Endothelial cell of umbilical vein (primary cell): ENCODE data around the gene NAA16. TPM values are rescaled to one million over a fixed set of nuclear protein-coding genes. Genes with fewer than 3 reads are reported as not detected.

Experiments
- BruUV-seq: library from RNA; stranded (reverse); fragments of 400-500 nt; replicated peaks from 2 replicates; lab custom pipeline; 2021; lab: Mats Ljungman, UMichigan
- CTCF ChIA-PET: fragments of 300-600, 350-600 bp; sonication (Branson Sonifier 250); formaldehyde crosslinking; loops from one replicate; lab custom pipeline; 2021; ENCODE audit warnings: antibody characterized with exemption, inconsistent platforms; lab: Charles Lee
- POLR2A ChIA-PET: fragments of 300-600, 350-600 bp; sonication (Branson Sonifier 250); formaldehyde crosslinking; loops from one replicate; lab custom pipeline; 2021; ENCODE audit warnings: antibody characterized with exemption, inconsistent platforms; lab: Charles Lee
- DNase-seq: peaks from one replicate; pipeline ENCODE4 v3.0.0-alpha.2; 2011; ENCODE audit warnings: low read depth, low spot score
- FAIRE-seq: peaks from 2 replicates; lab custom pipeline; 2011; peaks lifted over from hg19 to GRCh38; lab: Jason Lieb, UNC
- H2AFZ ChIP-seq: 2 replicates; pipeline ENCODE4 v1.6.0; 2012; ENCODE audit warnings: low read depth, low read length, control low read depth, inconsistent platforms
- H3K27ac ChIP-seq: 2 replicates; pipeline ENCODE4 v1.5.1; 2011; ENCODE audit warnings: low read depth, mild to moderate bottlenecking, control low read depth, low read length, moderate library complexity; ENCODE audit not compliant: insufficient read depth
- H3K27me3 ChIP-seq, 2 experiments: 2 replicates each; pipeline versions ENCODE4 v1.6.0 to v1.6.1; 2011; ENCODE audit warnings: low read length in 2 of 2, mixed read lengths in 1 of 2; ENCODE audit not compliant: control insufficient read depth in 2 of 2, insufficient read depth in 2 of 2
- H3K36me3 ChIP-seq, 2 experiments: 2 replicates in 1 of 2; 3 replicates in 1 of 2; pipeline ENCODE4 v1.5.1; 2011; ENCODE audit warnings: low read length in 2 of 2, mild to moderate bottlenecking in 1 of 2, moderate library complexity in 1 of 2; ENCODE audit not compliant: control insufficient read depth in 2 of 2, insufficient read depth in 2 of 2; ENCODE audit errors: extremely low read depth in 1 of 2
- H3K4me1 ChIP-seq: 3 replicates; pipeline ENCODE4 v1.5.1; 2011; ENCODE audit warnings: mild to moderate bottlenecking, low read length; ENCODE audit not compliant: control insufficient read depth, insufficient read depth; ENCODE audit errors: extremely low read depth
- H3K4me2 ChIP-seq: 2 replicates; pipeline ENCODE4 v1.6.1; 2011; ENCODE audit warnings: low read length, control low read depth, mixed read lengths; ENCODE audit not compliant: insufficient read depth
- H3K4me3 ChIP-seq, 3 experiments: fragments of 200-600 bp in 1 of 3; sonication (generic), shearing (Covaris generic) in 1 of 3; replicated peaks in 1 of 3; 2 replicates each; pipeline ENCODE4 v1.5.1; 2011 to 2016; ENCODE audit warnings: control low read depth in 3 of 3, low read length in 3 of 3, mild to moderate bottlenecking in 2 of 3, inconsistent platforms in 1 of 3, low read depth in 1 of 3, moderate library complexity in 1 of 3; ENCODE audit not compliant: insufficient read depth in 1 of 3
- H3K79me2 ChIP-seq: 2 replicates; pipeline ENCODE4 v1.6.0; 2012; ENCODE audit warnings: low read length, inconsistent platforms; ENCODE audit not compliant: control insufficient read depth, insufficient read depth
- H3K9ac ChIP-seq: replicated peaks from 2 replicates; pipeline ENCODE3; 2011; ENCODE audit warnings: low read length, control low read depth; ENCODE audit not compliant: insufficient read depth; ENCODE audit errors: extremely low read depth
- H3K9me1 ChIP-seq: replicated peaks from 3 replicates; pipeline ENCODE4 v1.6.0; 2011; ENCODE audit warnings: mild to moderate bottlenecking, low read length; ENCODE audit not compliant: control insufficient read depth, insufficient read depth; ENCODE audit errors: extremely low read depth
- H3K9me3 ChIP-seq: replicated peaks from 2 replicates; pipeline ENCODE4 v1.5.1; 2012; ENCODE audit warnings: low read length, inconsistent platforms; ENCODE audit not compliant: control insufficient read depth, insufficient read depth
- H4K20me1 ChIP-seq: replicated peaks from 2 replicates; pipeline ENCODE3; 2011; ENCODE audit warnings: mild to moderate bottlenecking, low read length; ENCODE audit not compliant: control insufficient read depth, insufficient read depth; ENCODE audit errors: extremely low read depth
- CTCF ChIP-seq, 2 donors: IDR thresholded peaks; 1 replicate in 1 of 2; 2 replicates in 1 of 2; pipeline ENCODE4 v1.5.1; 2011; ENCODE audit warnings: low read length in 2 of 2, mild to moderate bottlenecking in 2 of 2, moderate library complexity in 2 of 2, control low read depth in 1 of 2, inconsistent platforms in 1 of 2, low read depth in 1 of 2; ENCODE audit not compliant: insufficient read depth in 1 of 2; ENCODE audit errors: extremely low read depth in 1 of 2
- EZH2 ChIP-seq: IDR thresholded peaks from 2 replicates; pipeline ENCODE4 v1.6.1; 2012; ENCODE audit warnings: borderline replicate concordance, low read depth, mild to moderate bottlenecking, moderate library complexity, low read length, inconsistent platforms; ENCODE audit not compliant: severe bottlenecking
- FOS ChIP-seq: IDR thresholded peaks from 2 replicates; pipeline ENCODE4 v1.6.1; 2011; ENCODE audit warnings: mild to moderate bottlenecking, low read length, moderate library complexity, borderline replicate concordance; ENCODE audit not compliant: insufficient read depth
- GATA2 ChIP-seq: IDR thresholded peaks from 2 replicates; pipeline ENCODE4 v1.7.0; 2011; ENCODE audit warnings: low read depth, mild to moderate bottlenecking, moderate library complexity, mixed read lengths, low read length; ENCODE audit not compliant: insufficient read length, insufficient read depth
- JUN ChIP-seq: IDR thresholded peaks from 2 replicates; pipeline ENCODE4 v1.6.1; 2011; ENCODE audit warnings: borderline replicate concordance, low read depth; ENCODE audit not compliant: insufficient read length, insufficient read depth
- MAX ChIP-seq: IDR thresholded peaks from 2 replicates; pipeline ENCODE4 v1.6.1; 2011; ENCODE audit not compliant: insufficient read depth, insufficient read length
- MYC ChIP-seq: IDR thresholded peaks from one replicate; pipeline ENCODE4 v1.6.1; 2011; ENCODE audit warnings: mild to moderate bottlenecking, low read depth, low read length
- POLR2A ChIP-seq: IDR thresholded peaks from 2 replicates; pipeline ENCODE4 v1.6.1; 2012; ENCODE audit warnings: low read depth, mild to moderate bottlenecking, control low read depth, low read length
- POLR2AphosphoS5 ChIP-seq: IDR thresholded peaks from 2 replicates; pipeline ENCODE4 v1.6.1; 2012; ENCODE audit warnings: low read depth, mild to moderate bottlenecking, control low read depth, low read length, moderate library complexity; ENCODE audit not compliant: insufficient read depth
- dilution Hi-C: fragments of 300-500 bp; cut with MboI; formaldehyde crosslinking; loops from one replicate; pipeline ENCODE4 v1.15.0; 2019; ENCODE audit warnings: low sequenced_read_pairs; ENCODE audit not compliant: extremely low pct_ligation_motif_present
- intact Hi-C: fragments of 100-400 bp; cut with micrococcal nuclease; formaldehyde crosslinking; loops from one replicate; pipeline ENCODE4 v1.10.0; 2022
- polyA plus RNA-seq, 4 experiments: library from polyadenylated mRNA; depleted of rRNA in 3 of 4; stranded (reverse) in 3 of 4; unstranded in 1 of 4; fragments of >200 nt; gene quantifications; 2 replicates each; pipeline versions ENCODE4 v1.2.1 to v1.2.3, GENCODE V29; 2011 to 2012; ENCODE audit warnings: missing spikeins in 1 of 4
- total RNA-seq: library from RNA; stranded (reverse); gene quantifications from 2 replicates; pipeline ENCODE4 v1.2.3, GENCODE V29; 2021

NAA16 gene
- total and polyA plus RNA-seq, 2 donors (not counting 3 experiments of a cell fraction or from before 2014, with no cell fraction given), result 8.6 to 26.1 TPM

- H3K27ac ChIP-seq, result no peak overlapping the region
- FAIRE-seq, result no peak
- H3K9me3 ChIP-seq, result no peaks in the 10 kb centered on the region
- H4K20me1 ChIP-seq, result no peaks in the 10 kb centered on the region
- H2AFZ ChIP-seq, result no peak overlapping the region
- POLR2A ChIA-PET, result no interaction called here
- no peaks in the 10 kb centered on the region for H3K36me3 ChIP-seq
- H3K4me2 ChIP-seq, result no peak overlapping the region
- CTCF ChIA-PET, result interaction anchor here (1.7 kb wide), 1 partner anchor 245 kb away, joined by 4 read pairs; no protein-coding TSS in a partner anchor
- no peaks in the 10 kb centered on the region for H3K79me2 ChIP-seq
- no peak overlapping the region for H3K4me3 ChIP-seq
- no peak overlapping the region for H3K9ac ChIP-seq
- no peak for DNase-seq
- no peaks in the 10 kb centered on the region for H3K9me1 ChIP-seq
- dilution Hi-C loops, result no loop called here
- BruUV-seq, result no TSS peak
- intact Hi-C loops, result no loop called here
- H3K27me3 ChIP-seq, result peaks cover 0 to 4% of the 10 kb centered on the region in 2 experiments
- no peaks in the 10 kb centered on the region for H3K4me1 ChIP-seq
- TF ChIP-seq POLR2A, result no peak
Measured at GRCh38 chr13:41407380-41407779, 96.3 kb downstream of the NAA16 start.

- POLR2A ChIA-PET, result no interaction called here
- FAIRE-seq (no peak), DNase-seq (peak; percentile 22)
- H3K4me1 ChIP-seq, result no peaks in the 10 kb centered on the region
- TF ChIP-seq EZH2 (no peak), JUN (no peak), MYC (no peak), CTCF (IDR thresholded peaks at IDR 0.05; ENCODE audit: extremely low read depth in 1 of 2, insufficient read depth in 1 of 2, low read depth in 1 of 2, low read length in 2 of 2) (no peak), POLR2AphosphoS5 (no peak), POLR2A (no peak), FOS (no peak), GATA2 (no peak), MAX (no peak)
- H3K9ac ChIP-seq, result no peak overlapping the region
- no peaks in the 10 kb centered on the region for H4K20me1 ChIP-seq
- H3K79me2 ChIP-seq, result no peaks in the 10 kb centered on the region
- no peaks in the 10 kb centered on the region for H3K36me3 ChIP-seq
- H3K4me3 ChIP-seq, result no peak overlapping the region
- no peak overlapping the region for H3K27ac ChIP-seq
- no peak overlapping the region for H2AFZ ChIP-seq
- intact Hi-C loops (no loop called here), dilution Hi-C loops (no loop called here)
- no peak overlapping the region for H3K4me2 ChIP-seq
- BruUV-seq, result no TSS peak
- no peaks in the 10 kb centered on the region for H3K9me1 ChIP-seq
- H3K9me3 ChIP-seq, result no peaks in the 10 kb centered on the region
- H3K27me3 ChIP-seq, result peaks cover 0 to 4% of the 10 kb centered on the region in 2 experiments
- CTCF ChIA-PET, result no interaction called here
Measured at GRCh38 chr13:41408121-41408520, 97.1 kb downstream of the NAA16 start.
